Suprapubic skin (tissue), 3 donors: ENCODE measurements around the gene DUOXA2.

Source experiments
- CTCF ChIP-seq, 2 donors: fragments of 200-600 bp in 1 of 2; fragments of 450-650 bp in 1 of 2; sonication (generic) in 1 of 2; IDR thresholded peaks; one replicate each; pipeline ENCODE4 v1.5.1; 2016 to 2019; ENCODE audit warnings: antibody characterized with exemption in 2 of 2, mild to moderate bottlenecking in 1 of 2, moderate library complexity in 1 of 2
- POLR2A ChIP-seq, 2 donors: fragments of 450-650 bp; IDR thresholded peaks; one replicate each; pipeline ENCODE4 v1.6.1; 2017; ENCODE audit warnings: antibody characterized with exemption in 2 of 2, mild to moderate bottlenecking in 2 of 2, moderate library complexity in 2 of 2

GRCh38 chr15:45107941-45108630 is 6.0 kb upstream of the DUOXA2 start:
- TF ChIP-seq CTCF (IDR thresholded peaks at IDR 0.05) (no peak), POLR2A (IDR thresholded peaks at IDR 0.05) (no peak)
